IMR-90 (cell line): Measurements from ENCODE around the gene CNTRL. TPM values are rescaled to one million over a fixed set of nuclear protein-coding genes. Genes with fewer than 3 reads are reported as not detected.

Source experiments
- ATAC-seq: fragments of 200-7000 bp; cut with Tn5 transposase; 2 replicates; pipeline ENCODE4 v1.9.1; 2020; ENCODE audit warnings: low read depth, mild to moderate bottlenecking, moderate library complexity
- BruUV-seq: library from RNA; stranded (reverse); fragments of 400-500 nt; replicated peaks from 2 replicates; lab custom pipeline; 2021; lab: Mats Ljungman, UMichigan
- CTCF ChIA-PET: fragments of 300-600 bp; formaldehyde crosslinking; extraction: SDS; loops from one replicate; lab custom pipeline; 2021; ENCODE audit warnings: antibody characterized with exemption; lab: Yijun Ruan, JAX
- POLR2A ChIA-PET: fragments of 300-600 bp; sonication (Branson Sonifier 250); formaldehyde crosslinking; loops from one replicate; lab custom pipeline; 2022; ENCODE audit warnings: antibody characterized with exemption; ENCODE audit not compliant: unreplicated experiment; lab: Charles Lee
- DNase-seq: peaks from one replicate; pipeline ENCODE4 v3.0.0; 2013
- H2AFZ ChIP-seq: replicated peaks from 2 replicates; pipeline ENCODE3; 2013; ENCODE audit warnings: low read length, mild to moderate bottlenecking; ENCODE audit not compliant: poor library complexity
- H2AK5ac ChIP-seq: 2 replicates; pipeline ENCODE4 v1.6.1; 2013; ENCODE audit warnings: low read depth, low read length, inconsistent platforms
- H2AK9ac ChIP-seq: replicated peaks from 2 replicates; pipeline ENCODE3; 2013; ENCODE audit warnings: mild to moderate bottlenecking, low read depth, low read length, moderate library complexity; ENCODE audit not compliant: poor library complexity
- H2BK120ac ChIP-seq: 2 replicates; pipeline ENCODE4 v1.6.1; 2013; ENCODE audit warnings: low read depth, low read length, inconsistent platforms
- H2BK15ac ChIP-seq: 3 replicates; pipeline ENCODE4 v1.6.1; 2013; ENCODE audit warnings: low read depth, low read length, inconsistent platforms
- H2BK20ac ChIP-seq: 2 replicates; pipeline ENCODE4 v1.6.1; 2013; ENCODE audit warnings: low read depth, mild to moderate bottlenecking, inconsistent platforms, low read length, moderate library complexity
- H2BK5ac ChIP-seq: 2 replicates; pipeline ENCODE4 v1.6.1; 2013; ENCODE audit warnings: mild to moderate bottlenecking, low read depth, low read length, inconsistent platforms; ENCODE audit not compliant: poor library complexity, severe bottlenecking
- H3K14ac ChIP-seq: replicated peaks from 2 replicates; pipeline ENCODE4 v1.6.1; 2013; ENCODE audit warnings: low read depth, low read length, inconsistent platforms
- H3K18ac ChIP-seq: 2 replicates; pipeline ENCODE4 v1.6.1; 2013; ENCODE audit warnings: low read depth, low read length, control low read depth
- H3K23ac ChIP-seq: 2 replicates; pipeline ENCODE4 v1.6.1; 2013; ENCODE audit warnings: low read depth, low read length, inconsistent platforms
- H3K27ac ChIP-seq: 2 replicates; pipeline ENCODE4 v1.5.1; 2013; ENCODE audit warnings: mild to moderate bottlenecking, control low read depth, low read length; ENCODE audit not compliant: insufficient read depth
- H3K27me3 ChIP-seq: 2 replicates; pipeline ENCODE4 v1.6.1; 2013; ENCODE audit warnings: low read length; ENCODE audit not compliant: control insufficient read depth, insufficient read depth
- H3K36me3 ChIP-seq: 2 replicates; pipeline ENCODE4 v1.6.1; 2013; ENCODE audit warnings: low read length, mixed read lengths; ENCODE audit not compliant: control insufficient read depth, insufficient read depth
- H3K4ac ChIP-seq: 2 replicates; pipeline ENCODE4 v1.6.1; 2013; ENCODE audit warnings: low read depth, low read length, inconsistent platforms
- H3K4me1 ChIP-seq: 2 replicates; pipeline ENCODE4 v1.6.1; 2013; ENCODE audit warnings: low read length, mixed read lengths; ENCODE audit not compliant: control insufficient read depth, insufficient read depth
- H3K4me2 ChIP-seq: 2 replicates; pipeline ENCODE4 v1.6.1; 2013; ENCODE audit warnings: low read depth, mild to moderate bottlenecking, control low read depth, low read length, moderate library complexity
- H3K4me3 ChIP-seq: 2 replicates; pipeline ENCODE4 v1.5.1; 2013; ENCODE audit warnings: low read depth, mild to moderate bottlenecking, control low read depth, low read length, moderate library complexity; ENCODE audit not compliant: insufficient read depth
- H3K56ac ChIP-seq: 2 replicates; pipeline ENCODE4 v1.6.1; 2013; ENCODE audit warnings: low read length, inconsistent platforms; ENCODE audit not compliant: insufficient read depth; ENCODE audit errors: extremely low read depth
- H3K79me1 ChIP-seq, 2 experiments: 2 replicates each; pipeline ENCODE4 v1.6.1; 2013; ENCODE audit warnings: low read length in 2 of 2, inconsistent platforms in 1 of 2, low read depth in 1 of 2
- H3K9ac ChIP-seq: 2 replicates; pipeline ENCODE4 v1.6.1; 2013; ENCODE audit warnings: low read depth, low read length, control low read depth
- H3K9me1 ChIP-seq: 2 replicates; pipeline ENCODE4 v1.6.1; 2013; ENCODE audit warnings: low read length, inconsistent platforms; ENCODE audit not compliant: insufficient read depth
- H3K9me3 ChIP-seq: 2 replicates; pipeline ENCODE4 v1.6.1; 2013; ENCODE audit warnings: low read length; ENCODE audit not compliant: control insufficient read depth, insufficient read depth
- H4K20me1 ChIP-seq: 2 replicates; pipeline ENCODE4 v1.6.1; 2013; ENCODE audit warnings: low read length, inconsistent platforms; ENCODE audit not compliant: insufficient read depth
- H4K5ac ChIP-seq: 2 replicates; pipeline ENCODE4 v1.6.1; 2013; ENCODE audit warnings: mild to moderate bottlenecking, low read depth, low read length, control low read depth
- H4K8ac ChIP-seq, 2 experiments: 2 replicates each; pipeline ENCODE4 v1.6.1; 2013; ENCODE audit warnings: low read depth in 2 of 2, low read length in 2 of 2, control low read depth in 1 of 2, inconsistent platforms in 1 of 2
- H4K91ac ChIP-seq: 2 replicates; pipeline ENCODE4 v1.6.1; 2013; ENCODE audit warnings: low read depth, low read length, inconsistent platforms; ENCODE audit not compliant: insufficient read depth
- BHLHE40 ChIP-seq: fragments of 150-350 bp; IDR thresholded peaks from 2 replicates; pipeline ENCODE4 v1.6.1; 2016; ENCODE audit warnings: mild to moderate bottlenecking, low read depth, low read length
- CEBPB ChIP-seq: IDR thresholded peaks from 2 replicates; pipeline ENCODE4 v1.6.1; 2012; ENCODE audit warnings: low read depth, low read length, improper control_type of control experiment
- CHD1 ChIP-seq: IDR thresholded peaks from 2 replicates; pipeline ENCODE4 v1.6.1; 2012; ENCODE audit warnings: low read depth, low read length, improper control_type of control experiment
- CTCF ChIP-seq: conservative IDR thresholded peaks from 2 replicates; pipeline ENCODE4 v1.5.1; 2012; ENCODE audit warnings: mild to moderate bottlenecking, low read depth, low read length, improper control_type of control experiment
- FOS ChIP-seq: fragments of 150-350 bp; IDR thresholded peaks from 2 replicates; pipeline ENCODE4 v1.6.1; 2016; ENCODE audit warnings: low read depth, low read length
- MAFK ChIP-seq: IDR thresholded peaks from 2 replicates; pipeline ENCODE4 v1.6.1; 2012; ENCODE audit warnings: low read depth, low read length, improper control_type of control experiment
- MAZ ChIP-seq: IDR thresholded peaks from 2 replicates; pipeline ENCODE4 v1.6.1; 2012; ENCODE audit warnings: low read depth, mild to moderate bottlenecking, low read length, improper control_type of control experiment, moderate library complexity, borderline replicate concordance
- MXI1 ChIP-seq: IDR thresholded peaks from 2 replicates; pipeline ENCODE4 v1.6.1; 2012; ENCODE audit warnings: low read depth, mild to moderate bottlenecking, low read length, moderate library complexity, borderline replicate concordance
- NFE2L2 ChIP-seq: fragments of 150-350 bp; IDR thresholded peaks from 2 replicates; pipeline ENCODE4 v1.6.1; 2016; ENCODE audit warnings: low read depth, mild to moderate bottlenecking, low read length
- POLR2A ChIP-seq: IDR thresholded peaks from 2 replicates; pipeline ENCODE4 v1.6.1; 2012; ENCODE audit warnings: mild to moderate bottlenecking, low read depth, low read length
- RAD21 ChIP-seq: IDR thresholded peaks from 2 replicates; pipeline ENCODE4 v1.6.1; 2012; ENCODE audit warnings: low read length, improper control_type of control experiment
- RCOR1 ChIP-seq: IDR thresholded peaks from 2 replicates; pipeline ENCODE4 v1.6.1; 2012; ENCODE audit warnings: mild to moderate bottlenecking, low read length, improper control_type of control experiment; ENCODE audit not compliant: insufficient replicate concordance
- RFX5 ChIP-seq: IDR thresholded peaks from 2 replicates; pipeline ENCODE4 v1.8.0; 2012; ENCODE audit warnings: low read depth, mild to moderate bottlenecking, low read length, moderate library complexity
- SMC3 ChIP-seq: fragments of 150-350 bp; IDR thresholded peaks from 2 replicates; pipeline ENCODE4 v1.6.1; 2016; ENCODE audit warnings: low read depth, mild to moderate bottlenecking, antibody characterized with exemption, low read length, moderate library complexity
- USF2 ChIP-seq: fragments of 150-350 bp; IDR thresholded peaks from 2 replicates; pipeline ENCODE4 v1.6.1; 2017; ENCODE audit warnings: mild to moderate bottlenecking, antibody characterized with exemption, low read length, low read depth
- dilution Hi-C: fragments of 300-500 bp; cut with HindIII; formaldehyde crosslinking; loops from one replicate; pipeline ENCODE4 v1.14.3; 2018; ENCODE audit warnings: low sequenced_read_pairs; ENCODE audit not compliant: unreplicated experiment
- in situ Hi-C: fragments of 300-500 bp; cut with MboI; formaldehyde crosslinking; loops from 3 replicates; pipeline ENCODE4 v1.14.3; 2019; ENCODE audit warnings: low sequenced_read_pairs, inconsistent platforms, mixed read lengths
- intact Hi-C: fragments of 100-400 bp; cut with micrococcal nuclease; formaldehyde crosslinking; loops from 2 replicates; pipeline ENCODE4 v1.10.0; 2022
- polyA plus RNA-seq, 3 experiments: library from polyadenylated mRNA; depleted of rRNA; stranded (reverse); fragments of >200 nt; gene quantifications; 2 replicates each; pipeline ENCODE4 v1.2.3, GENCODE V29; 2012; ENCODE audit warnings: low replicate concordance in 1 of 3
- total RNA-seq: library from RNA; depleted of rRNA; stranded (reverse); fragments of >200 nt; gene quantifications from 2 replicates; pipeline ENCODE4 v1.2.3, GENCODE V29; 2012
- TF ChIP-seq, protein P1 (sequence below): fragments of 150-350 bp; IDR thresholded peaks from 2 replicates; pipeline ENCODE4 v1.6.1; 2016; ENCODE audit warnings: low read depth, mild to moderate bottlenecking, low read length, moderate library complexity, borderline replicate concordance

CNTRL gene
- total and polyA plus RNA-seq, 2 of the 4 experiments (the other 2 are of a cell fraction): 4.5 to 7.3 TPM

GRCh38 chr9:121038804-121039203 lies 36.0 kb upstream of the CNTRL start:
- Histone ChIP-seq H2BK5ac (no peak overlapping the region), H3K4me1 (no peaks in the 10 kb centered on the region), H2AK5ac (no peak overlapping the region), H4K91ac (no peak overlapping the region), H3K27ac (no peak overlapping the region), H3K9me1 (no peaks in the 10 kb centered on the region; the same call in 1 of the 2 replicates), H3K79me1 (no peaks in the 10 kb centered on the region), H4K20me1 (no peaks in the 10 kb centered on the region), H3K18ac (no peak overlapping the region), H2BK15ac (no peak overlapping the region), H4K8ac (no peak overlapping the region), H3K27me3 (no peaks in the 10 kb centered on the region), H3K14ac (no peak overlapping the region), H2BK120ac (no peak overlapping the region), H3K4me2 (no peak overlapping the region), H2AFZ (no peak overlapping the region), H3K9ac (no peak overlapping the region), H3K56ac (no peak overlapping the region), H3K4me3 (no peak overlapping the region), H2AK9ac (no peak overlapping the region), H4K5ac (no peak overlapping the region), H3K23ac (no peak overlapping the region), H3K9me3 (no peaks in the 10 kb centered on the region), H3K4ac (no peak overlapping the region), H2BK20ac (no peak overlapping the region), H3K36me3 (no peaks in the 10 kb centered on the region)
- TF ChIP-seq MXI1 (no peak), CHD1 (no peak), SMC3 (no peak), MAFK (no peak), POLR2A (no peak), CEBPB (no peak), CTCF (no peak), NFE2L2 (no peak), MAZ (no peak), RFX5 (no peak), RCOR1 (no peak), USF2 (no peak), FOS (no peak), BHLHE40 (no peak), RAD21 (no peak)
- TF ChIP-seq, protein P1, sequence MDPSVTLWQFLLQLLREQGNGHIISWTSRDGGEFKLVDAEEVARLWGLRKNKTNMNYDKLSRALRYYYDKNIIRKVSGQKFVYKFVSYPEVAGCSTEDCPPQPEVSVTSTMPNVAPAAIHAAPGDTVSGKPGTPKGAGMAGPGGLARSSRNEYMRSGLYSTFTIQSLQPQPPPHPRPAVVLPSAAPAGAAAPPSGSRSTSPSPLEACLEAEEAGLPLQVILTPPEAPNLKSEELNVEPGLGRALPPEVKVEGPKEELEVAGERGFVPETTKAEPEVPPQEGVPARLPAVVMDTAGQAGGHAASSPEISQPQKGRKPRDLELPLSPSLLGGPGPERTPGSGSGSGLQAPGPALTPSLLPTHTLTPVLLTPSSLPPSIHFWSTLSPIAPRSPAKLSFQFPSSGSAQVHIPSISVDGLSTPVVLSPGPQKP: no peak
- POLR2A ChIA-PET: no interaction called here
- dilution Hi-C loops: no loop called here
- BruUV-seq: no TSS peak
- in situ Hi-C loops: no loop called here
- ATAC-seq (no peak), DNase-seq (no peak)
- intact Hi-C loops: no loop called here
- CTCF ChIA-PET: interaction anchor here (0.5 to 2.8 kb wide), 2 partner anchors 21 to 258 kb away, joined by 3 to 7 read pairs; no protein-coding TSS in a partner anchor
